ENCODE data around the gene NPTX1. TPM values are rescaled to one million over a fixed set of nuclear protein-coding genes. Genes with fewer than 3 reads are reported as not detected.

The NPTX1 gene
- total and polyA plus RNA-seq, 7 experiments from 2014 or later: 0.11 to 98.0 (median 0.35) TPM; not detected in 3

DNA sequence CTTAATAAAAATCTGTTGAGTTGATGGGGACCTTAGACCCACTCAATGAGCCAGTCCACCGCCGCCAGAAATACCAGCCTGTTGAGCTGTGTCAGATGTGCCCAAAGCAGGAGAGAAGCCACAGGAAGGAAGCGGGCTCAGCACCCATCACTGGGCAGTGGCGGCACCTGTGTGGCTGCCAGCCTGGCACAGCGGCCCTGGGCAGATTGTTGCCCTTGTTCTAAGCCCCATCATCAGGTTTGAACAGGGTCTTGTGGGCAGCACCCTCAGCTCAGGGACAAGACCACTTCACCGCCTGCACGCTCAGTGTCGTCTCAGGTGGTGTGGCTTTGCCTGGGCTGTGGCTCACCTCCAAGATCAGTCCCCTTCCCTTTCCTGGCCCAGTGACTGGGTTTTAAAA is 52.1 kb downstream of the NPTX1 start:
- POLR2A ChIA-PET: no interaction called here
- intact Hi-C loops (cut with micrococcal nuclease): loop anchor here in 1 of 2 donors (10.0 kb wide), 1 partner anchor 121 kb away; the partner anchor contains the start of gene RPTOR
- DNase-seq: no peak

DNA sequence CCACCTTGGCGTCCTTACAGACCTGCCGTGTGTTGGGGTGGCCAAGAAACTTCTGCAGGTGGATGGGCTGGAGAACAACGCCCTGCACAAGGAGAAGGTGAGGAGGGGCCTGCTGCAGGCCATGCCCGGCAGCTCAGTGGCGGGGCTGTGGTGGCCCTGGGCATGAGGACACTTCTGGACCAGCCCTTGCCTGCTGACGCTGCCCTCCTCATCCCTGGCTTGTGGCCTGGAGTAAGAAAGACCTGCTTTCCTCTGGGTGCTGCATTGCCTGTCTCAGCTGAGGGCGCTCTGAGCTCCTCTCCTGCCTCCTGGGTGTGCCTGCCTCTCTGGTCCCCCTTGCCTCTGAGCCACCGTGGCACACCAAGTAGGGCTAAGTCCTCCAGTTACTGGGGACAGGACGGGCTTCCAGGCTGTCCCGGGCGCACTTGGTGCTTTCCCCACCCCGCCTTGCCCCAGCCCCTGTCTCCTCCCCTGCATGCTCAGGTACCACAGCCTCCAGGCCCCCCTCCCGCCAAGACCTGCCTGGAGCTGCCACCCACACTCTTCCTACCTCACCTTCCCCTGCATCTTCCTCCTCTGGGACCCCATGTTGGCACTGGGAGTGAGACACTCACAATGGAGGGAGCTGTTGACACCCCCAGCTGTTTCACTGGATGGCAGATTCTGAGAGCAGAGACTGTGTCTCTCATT is 52.7 kb downstream of the NPTX1 start:
- H3K27ac Mint-ChIP-seq: peak overlapping the region in 1 of 9 donors; percentile 45
- H3K36me3 Mint-ChIP-seq: peaks cover 0 to 7% (median 0%) of the 10 kb centered on the region in 5 donors
- H3K9me3 Mint-ChIP-seq: no peaks in the 10 kb centered on the region
- H3K4me3 Mint-ChIP-seq: no peak overlapping the region
- no peaks in the 10 kb centered on the region for H3K27me3 Mint-ChIP-seq
- no peaks in the 10 kb centered on the region for H3K9me3 ChIP-seq (ENCODE audit: control insufficient read depth in 2 of 3, low read length in 3 of 3)
- DNase-seq: no peak
- ChIA-PET CTCF (no interaction called here), POLR2A (no interaction called here)
- peaks cover 4 to 16% (median 7%) of the 10 kb centered on the region in 7 donors for H3K4me1 Mint-ChIP-seq
- H3K36me3 ChIP-seq (ENCODE audit: control insufficient read depth in 2 of 3, insufficient read depth in 3 of 3, low read length in 3 of 3): no peaks in the 10 kb centered on the region
- intact Hi-C loops (cut with micrococcal nuclease): loop anchor here in 1 of 2 donors (10.0 kb wide), 1 partner anchor 121 kb away; the partner anchor contains the start of gene RPTOR
- H3K27ac ChIP-seq (ENCODE audit: low read depth, low read length): no peak overlapping the region
- peaks cover 8 to 11% of the 10 kb centered on the region in 2 donors for H3K4me1 ChIP-seq (ENCODE audit: control insufficient read depth in 2 of 2, insufficient read depth in 2 of 2, low read length in 2 of 2)
- no peak for ATAC-seq
- no peak overlapping the region for H3K4me3 ChIP-seq (ENCODE audit: low read length)
- H3K27me3 ChIP-seq (ENCODE audit: control insufficient read depth in 2 of 2, insufficient read depth in 2 of 2, low read length in 2 of 2): no peaks in the 10 kb centered on the region

More for the DNA sequence above, 52.1 kb downstream of the NPTX1 start:
- Histone ChIP-seq H3K27me3 (ENCODE audit: control insufficient read depth in 2 of 2, insufficient read depth in 2 of 2, low read length in 2 of 2) (no peaks in the 10 kb centered on the region), H3K4me3 (ENCODE audit: low read length) (no peak overlapping the region), H3K4me1 (ENCODE audit: control insufficient read depth in 2 of 2, insufficient read depth in 2 of 2, low read length in 2 of 2) (peaks cover 8 to 11% of the 10 kb centered on the region in 2 donors), H3K9me3 (ENCODE audit: control insufficient read depth in 2 of 3, low read length in 3 of 3) (no peaks in the 10 kb centered on the region), H3K27ac (ENCODE audit: low read depth, low read length) (no peak overlapping the region), H3K36me3 (ENCODE audit: control insufficient read depth in 2 of 3, insufficient read depth in 3 of 3, low read length in 3 of 3) (no peaks in the 10 kb centered on the region)
- H3K36me3 Mint-ChIP-seq: peaks cover 0 to 7% (median 0%) of the 10 kb centered on the region in 5 donors
- ATAC-seq: no peak
- no peak overlapping the region for H3K4me3 Mint-ChIP-seq
- CTCF ChIA-PET: interaction anchor here (0.7 kb wide), 1 partner anchor 1210 kb away, joined by 3 read pairs; no protein-coding TSS in a partner anchor
- peak overlapping the region in 1 of 9 donors; percentile 45 for H3K27ac Mint-ChIP-seq
- no peaks in the 10 kb centered on the region for H3K9me3 Mint-ChIP-seq
- no peaks in the 10 kb centered on the region for H3K27me3 Mint-ChIP-seq
- H3K4me1 Mint-ChIP-seq: peaks cover 4 to 16% (median 7%) of the 10 kb centered on the region in 7 donors

- Histone ChIP-seq H3K4me1 (ENCODE audit: control insufficient read depth in 2 of 2, insufficient read depth in 2 of 2, low read length in 2 of 2) (peaks cover 8 to 11% of the 10 kb centered on the region in 2 donors), H3K4me3 (ENCODE audit: low read length) (no peak overlapping the region), H3K27me3 (ENCODE audit: control insufficient read depth in 2 of 2, insufficient read depth in 2 of 2, low read length in 2 of 2) (no peaks in the 10 kb centered on the region), H3K27ac (ENCODE audit: low read depth, low read length) (no peak overlapping the region), H3K36me3 (ENCODE audit: control insufficient read depth in 2 of 3, insufficient read depth in 3 of 3, low read length in 3 of 3) (peaks cover 0 to under 1% (median 0%) of the 10 kb centered on the region in 3 experiments), H3K9me3 (ENCODE audit: control insufficient read depth in 2 of 3, low read length in 3 of 3) (no peaks in the 10 kb centered on the region)
- ATAC-seq: no peak
- intact Hi-C loops (cut with micrococcal nuclease): loop anchor here in 1 of 2 donors (10.0 kb wide), 1 partner anchor 122 kb away; the partner anchor contains the start of gene RPTOR
- H3K4me1 Mint-ChIP-seq: peaks cover 5 to 19% (median 11%) of the 10 kb centered on the region in 7 donors
- ChIA-PET CTCF (no interaction called here), POLR2A (no interaction called here)
- DNase-seq: no peak
- peaks cover 0 to 7% (median 4%) of the 10 kb centered on the region in 5 donors for H3K36me3 Mint-ChIP-seq
- H3K4me3 Mint-ChIP-seq: no peak overlapping the region
- H3K27ac Mint-ChIP-seq: peak overlapping the region in 1 of 9 donors; percentile 62
- no peaks in the 10 kb centered on the region for H3K27me3 Mint-ChIP-seq
- H3K9me3 Mint-ChIP-seq: no peaks in the 10 kb centered on the region
Observed at GRCh38 chr17:80422981-80423380, 53.4 kb downstream of the NPTX1 start.

DNA sequence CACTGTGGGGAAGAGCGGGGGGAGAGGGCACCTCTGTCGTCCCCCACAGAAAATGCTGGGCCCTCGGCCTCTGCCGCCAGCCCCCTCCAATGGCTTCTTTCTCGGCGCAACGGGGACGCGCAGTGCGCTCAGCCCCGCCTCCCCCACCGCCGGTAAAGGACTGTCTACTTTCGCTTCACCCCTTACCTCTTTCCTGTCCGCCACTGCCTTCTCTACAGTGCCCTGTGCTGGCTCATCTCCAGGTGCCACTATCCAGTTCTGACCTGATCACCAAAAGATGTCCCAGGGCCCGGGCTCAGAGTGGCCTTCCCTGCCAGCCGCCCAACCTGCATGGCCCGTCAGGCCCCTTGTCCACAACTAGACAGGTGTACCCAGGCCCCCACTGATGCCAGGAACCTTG is 54.1 kb downstream of the NPTX1 start:
- ATAC-seq (no peak), DNase-seq (no peak)
- Mint-ChIP-seq H3K27me3 (no peaks in the 10 kb centered on the region), H3K9me3 (no peaks in the 10 kb centered on the region), H3K27ac (no peak overlapping the region), H3K36me3 (peaks cover 0 to 7% (median 7%) of the 10 kb centered on the region in 5 donors), H3K4me1 (peaks cover 5 to 22% (median 18%) of the 10 kb centered on the region in 7 donors), H3K4me3 (no peak overlapping the region)
- intact Hi-C loops (cut with micrococcal nuclease): loop anchor here in 1 of 2 donors (10.0 kb wide), 1 partner anchor 123 kb away; the partner anchor contains the start of gene RPTOR
- peaks cover 0 to 8% (median 0%) of the 10 kb centered on the region in 3 experiments for H3K36me3 ChIP-seq (ENCODE audit: control insufficient read depth in 2 of 3, insufficient read depth in 3 of 3, low read length in 3 of 3)
- H3K9me3 ChIP-seq (ENCODE audit: control insufficient read depth in 2 of 3, low read length in 3 of 3): no peaks in the 10 kb centered on the region
- no peaks in the 10 kb centered on the region for H3K27me3 ChIP-seq (ENCODE audit: control insufficient read depth in 2 of 2, insufficient read depth in 2 of 2, low read length in 2 of 2)
- CTCF ChIA-PET: no interaction called here
- H3K4me3 ChIP-seq (ENCODE audit: low read length): no peak overlapping the region
- no peak overlapping the region for H3K27ac ChIP-seq (ENCODE audit: low read depth, low read length)
- POLR2A ChIA-PET: no interaction called here
- peaks cover 8 to 11% of the 10 kb centered on the region in 2 donors for H3K4me1 ChIP-seq (ENCODE audit: control insufficient read depth in 2 of 2, insufficient read depth in 2 of 2, low read length in 2 of 2)

- H3K4me1 Mint-ChIP-seq: peaks cover 8 to 25% (median 21%) of the 10 kb centered on the region in 7 donors
- no peaks in the 10 kb centered on the region for H3K27me3 Mint-ChIP-seq
- no peak overlapping the region for H3K4me3 Mint-ChIP-seq
- H3K27me3 ChIP-seq (ENCODE audit: control insufficient read depth in 2 of 2, insufficient read depth in 2 of 2, low read length in 2 of 2): no peaks in the 10 kb centered on the region
- DNase-seq (no peak), ATAC-seq (no peak)
- no peak overlapping the region for H3K27ac Mint-ChIP-seq
- no peak overlapping the region for H3K4me3 ChIP-seq (ENCODE audit: low read length)
- peaks cover under 1 to 5% of the 10 kb centered on the region in 2 donors for H3K4me1 ChIP-seq (ENCODE audit: control insufficient read depth in 2 of 2, insufficient read depth in 2 of 2, low read length in 2 of 2)
- intact Hi-C loops (cut with micrococcal nuclease): loop anchor here in 1 of 2 donors (10.0 kb wide), 1 partner anchor 123 kb away; the partner anchor contains the start of gene RPTOR
- ChIA-PET POLR2A (no interaction called here), CTCF (no interaction called here)
- H3K36me3 Mint-ChIP-seq: peaks cover 0 to 7% (median 7%) of the 10 kb centered on the region in 5 donors
- H3K27ac ChIP-seq (ENCODE audit: low read depth, low read length): no peak overlapping the region
- H3K9me3 ChIP-seq (ENCODE audit: control insufficient read depth in 2 of 3, low read length in 3 of 3): no peaks in the 10 kb centered on the region
- no peaks in the 10 kb centered on the region for H3K9me3 Mint-ChIP-seq
- peaks cover 0 to 10% (median 0%) of the 10 kb centered on the region in 3 experiments for H3K36me3 ChIP-seq (ENCODE audit: control insufficient read depth in 2 of 3, insufficient read depth in 3 of 3, low read length in 3 of 3)
Observed at GRCh38 chr17:80421381-80422090, 54.9 kb downstream of the NPTX1 start.

GRCh38 chr17:80419255-80419654 is 57.2 kb downstream of the NPTX1 start:
- ChIA-PET CTCF (no interaction called here), POLR2A (no interaction called here)
- H3K4me1 Mint-ChIP-seq: peaks cover 14 to 37% (median 29%) of the 10 kb centered on the region in 7 donors
- Histone ChIP-seq H3K27me3 (ENCODE audit: control insufficient read depth in 2 of 2, insufficient read depth in 2 of 2, low read length in 2 of 2) (no peaks in the 10 kb centered on the region), H3K4me1 (ENCODE audit: control insufficient read depth in 2 of 2, insufficient read depth in 2 of 2, low read length in 2 of 2) (peaks cover 7 to 11% of the 10 kb centered on the region in 2 donors), H3K36me3 (ENCODE audit: control insufficient read depth in 2 of 3, insufficient read depth in 3 of 3, low read length in 3 of 3) (peaks cover 0 to 15% (median 0%) of the 10 kb centered on the region in 3 experiments), H3K27ac (ENCODE audit: low read depth, low read length) (no peak overlapping the region), H3K4me3 (ENCODE audit: low read length) (no peak overlapping the region), H3K9me3 (ENCODE audit: control insufficient read depth in 2 of 3, low read length in 3 of 3) (no peaks in the 10 kb centered on the region)
- DNase-seq (no peak), ATAC-seq (no peak)
- peaks cover 1 to 4% (median 2%) of the 10 kb centered on the region in 5 donors for H3K27me3 Mint-ChIP-seq
- H3K27ac Mint-ChIP-seq: peak overlapping the region in 3 of 9 donors; percentile 27 to 63 (median 46)
- peak overlapping the region in 1 of 10 donors; percentile 26 for H3K4me3 Mint-ChIP-seq
- peaks cover 0 to 10% (median 7%) of the 10 kb centered on the region in 5 donors for H3K36me3 Mint-ChIP-seq
- intact Hi-C loops (cut with micrococcal nuclease): no loop called here
- peaks cover 0 to 4% (median 0%) of the 10 kb centered on the region in 11 donors for H3K9me3 Mint-ChIP-seq

Data from naive thymus-derived CD4-positive, alpha-beta T cell (primary cell).